Activated T-cell treated with anti-CD3 and anti-CD28 coated beads, Interleukin-2, amount 50 U/mL, for 1 hour (primary cell): Measurements from ENCODE around the gene SPEF1.
"Not testable (repeated sequence)": the region's sequence is repeated elsewhere in the genome, so short reads cannot be mapped to it uniquely, and the experiment has no call there.

Experiments used
- DNase-seq: peaks from one replicate; pipeline ENCODE4 v3.0.0-alpha.2; 2020

Gene SPEF1

DNA sequence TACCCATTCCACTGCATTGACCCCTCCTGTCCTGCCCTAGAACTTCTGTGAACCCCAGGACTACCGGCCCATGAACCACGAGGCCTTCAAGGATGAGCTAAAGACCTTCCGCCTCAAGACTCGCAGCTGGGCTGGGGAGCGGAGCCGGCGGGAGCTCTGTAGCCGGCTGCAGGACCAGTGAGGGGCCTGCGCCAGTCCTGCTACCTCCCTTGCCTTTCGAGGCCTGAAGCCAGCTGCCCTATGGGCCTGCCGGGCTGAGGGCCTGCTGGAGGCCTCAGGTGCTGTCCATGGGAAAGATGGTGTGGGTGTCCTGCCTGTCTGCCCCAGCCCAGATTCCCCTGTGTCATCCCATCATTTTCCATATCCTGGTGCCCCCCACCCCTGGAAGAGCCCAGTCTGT is 23.5 kb upstream of the SPEF1 start:
- DNase-seq: no peak

DNA sequence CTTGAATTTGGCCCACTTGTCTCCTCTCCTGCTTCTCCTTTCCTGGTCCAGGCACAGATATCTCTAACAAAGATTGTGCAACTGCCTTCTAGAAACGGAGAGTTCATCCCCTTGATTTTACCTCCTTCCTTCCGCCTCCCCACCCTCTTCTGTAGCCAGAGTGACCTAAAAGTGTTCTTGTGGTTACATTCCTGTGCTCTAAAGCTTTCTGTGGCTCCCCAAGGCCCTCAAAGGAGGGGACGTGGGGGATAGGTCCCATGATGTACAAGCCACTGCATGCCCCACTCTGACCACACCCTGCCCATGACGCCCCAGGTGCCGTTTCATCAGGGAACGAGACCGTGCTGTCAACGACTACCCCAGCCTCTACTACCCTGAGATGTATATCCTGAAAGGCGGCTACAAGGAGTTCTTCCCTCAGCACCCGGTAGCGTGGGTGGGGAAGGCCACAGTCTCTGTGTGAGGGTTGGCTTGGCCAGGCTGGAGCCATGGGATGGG is 23.1 kb upstream of the SPEF1 start:
- no peak for DNase-seq

DNA sequence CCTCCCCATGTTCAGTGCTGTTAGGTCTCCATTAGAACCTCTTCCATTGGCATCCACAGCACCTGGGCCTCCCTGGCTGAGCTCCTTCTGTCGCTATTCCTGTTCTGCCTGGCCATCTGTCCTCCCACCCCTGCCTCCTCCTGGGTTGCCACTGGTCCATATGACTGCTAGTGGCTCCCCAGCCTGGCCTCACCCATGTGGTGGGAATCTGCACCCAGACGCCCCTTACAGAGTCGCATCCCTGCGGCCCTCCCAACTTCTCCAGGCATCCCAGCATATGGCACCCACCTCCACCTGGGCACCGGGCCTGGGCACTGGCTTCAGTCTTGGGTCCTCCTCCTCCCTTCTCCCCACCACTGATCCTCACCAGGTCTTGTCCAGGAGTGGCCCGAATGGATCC is 22.6 kb upstream of the SPEF1 start:
- no peak for DNase-seq

DNA sequence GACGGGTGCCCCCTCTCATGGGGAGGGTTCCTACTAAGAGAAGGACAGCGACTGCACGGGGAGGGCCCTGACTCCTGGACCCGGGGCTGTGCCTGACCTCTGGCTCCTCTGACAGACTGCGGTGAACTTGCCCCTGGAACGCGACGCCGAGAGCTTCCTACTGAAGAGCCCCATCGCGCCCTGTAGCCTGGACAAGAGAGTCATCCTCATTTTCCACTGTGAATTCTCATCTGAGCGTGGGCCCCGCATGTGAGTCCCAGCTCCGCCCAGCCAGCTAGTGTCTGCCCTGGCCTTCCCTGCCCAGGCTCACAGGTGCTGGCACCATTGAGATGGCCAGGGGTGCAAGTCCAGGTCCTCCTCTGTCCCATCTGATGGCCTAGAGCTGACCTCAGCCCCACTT is 22.0 kb upstream of the SPEF1 start:
- DNase-seq: no peak

DNA sequence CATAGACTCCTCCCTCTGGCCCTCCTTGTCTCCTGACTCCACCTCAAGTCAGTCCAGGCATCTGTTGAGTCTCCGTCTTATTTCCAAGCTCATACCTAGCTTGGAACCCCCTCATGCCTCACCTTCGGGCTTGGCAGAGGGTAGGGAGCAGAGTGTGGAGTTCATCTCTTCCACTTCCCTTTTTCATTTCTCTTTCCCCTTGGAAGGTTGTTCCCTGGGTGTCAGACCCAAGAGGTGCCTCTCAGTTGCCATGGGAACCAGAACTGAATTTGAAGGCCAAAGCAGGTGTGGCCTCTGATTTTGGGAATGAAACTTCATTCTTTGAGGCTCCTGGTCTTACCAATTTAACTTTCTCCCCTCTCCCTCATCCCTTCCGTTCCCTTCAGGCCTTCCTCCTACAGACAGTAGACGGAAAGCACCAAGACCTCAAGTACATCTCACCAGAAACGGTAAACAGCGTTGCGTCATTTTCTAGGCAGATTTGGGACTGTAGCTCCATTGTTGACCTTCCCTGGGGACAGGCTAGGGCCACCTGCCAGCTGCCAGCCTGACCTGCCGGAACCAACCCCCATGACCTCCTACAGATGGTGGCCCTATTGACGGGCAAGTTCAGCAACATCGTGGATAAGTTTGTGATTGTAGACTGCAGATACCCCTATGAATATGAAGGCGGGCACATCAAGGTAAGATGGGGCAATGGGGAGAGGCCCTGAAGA is 21.4 kb upstream of the SPEF1 start:
- no peak for DNase-seq

DNA sequence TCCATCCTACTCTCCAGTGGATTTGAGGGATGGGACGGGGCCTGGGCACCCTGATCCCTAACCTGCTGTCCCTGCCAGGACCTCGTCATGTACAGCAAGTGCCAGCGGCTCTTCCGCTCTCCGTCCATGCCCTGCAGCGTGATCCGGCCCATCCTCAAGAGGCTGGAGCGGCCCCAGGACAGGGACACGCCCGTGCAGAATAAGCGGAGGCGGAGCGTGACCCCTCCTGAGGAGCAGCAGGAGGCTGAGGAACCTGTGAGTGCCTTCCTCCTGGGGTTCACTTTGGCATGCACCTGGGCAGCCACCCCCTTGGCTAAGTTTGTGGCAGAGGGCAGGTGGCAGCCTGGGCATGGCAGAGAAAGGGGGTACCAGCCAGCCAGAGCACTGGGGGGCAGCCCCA is 20.6 kb upstream of the SPEF1 start:
- DNase-seq: no peak

DNA sequence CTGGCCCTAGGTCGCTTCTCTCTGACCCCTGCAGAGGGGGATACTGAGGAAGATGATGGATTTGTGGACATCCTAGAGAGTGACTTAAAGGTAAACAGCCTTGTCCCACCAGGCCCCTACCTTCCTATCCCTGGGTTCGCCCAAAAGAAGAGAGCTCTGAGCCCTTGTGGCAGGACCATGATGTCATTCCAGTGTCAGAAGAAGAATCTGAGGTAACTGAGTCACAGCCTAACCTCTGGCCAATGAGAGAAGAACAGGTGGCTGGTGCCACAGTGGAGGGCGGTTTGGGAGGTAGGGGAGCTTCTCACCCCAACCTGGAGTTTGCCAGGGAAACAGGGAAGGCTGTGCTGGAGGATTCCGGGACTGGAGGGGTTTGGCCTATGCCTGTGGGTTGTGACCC is 20.1 kb upstream of the SPEF1 start:
- DNase-seq: no peak

DNA sequence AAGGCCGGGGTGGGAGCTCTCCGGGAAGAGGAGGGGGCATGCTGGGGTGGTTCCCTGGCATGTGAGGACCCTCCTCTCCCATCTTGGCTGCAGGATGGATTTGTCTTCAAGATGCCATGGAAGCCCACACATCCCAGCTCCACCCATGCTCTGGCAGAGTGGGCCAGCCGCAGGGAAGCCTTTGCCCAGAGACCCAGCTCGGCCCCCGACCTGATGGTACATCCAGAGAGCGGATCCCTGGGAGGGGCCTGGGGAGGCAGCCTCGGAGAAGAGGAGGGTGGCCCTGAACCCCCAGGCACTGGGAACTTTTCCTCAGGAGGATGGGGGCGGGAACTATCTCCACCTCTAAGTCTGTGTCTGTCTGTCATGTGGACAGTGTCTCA is 19.6 kb upstream of the SPEF1 start:
- DNase-seq: no peak

DNA sequence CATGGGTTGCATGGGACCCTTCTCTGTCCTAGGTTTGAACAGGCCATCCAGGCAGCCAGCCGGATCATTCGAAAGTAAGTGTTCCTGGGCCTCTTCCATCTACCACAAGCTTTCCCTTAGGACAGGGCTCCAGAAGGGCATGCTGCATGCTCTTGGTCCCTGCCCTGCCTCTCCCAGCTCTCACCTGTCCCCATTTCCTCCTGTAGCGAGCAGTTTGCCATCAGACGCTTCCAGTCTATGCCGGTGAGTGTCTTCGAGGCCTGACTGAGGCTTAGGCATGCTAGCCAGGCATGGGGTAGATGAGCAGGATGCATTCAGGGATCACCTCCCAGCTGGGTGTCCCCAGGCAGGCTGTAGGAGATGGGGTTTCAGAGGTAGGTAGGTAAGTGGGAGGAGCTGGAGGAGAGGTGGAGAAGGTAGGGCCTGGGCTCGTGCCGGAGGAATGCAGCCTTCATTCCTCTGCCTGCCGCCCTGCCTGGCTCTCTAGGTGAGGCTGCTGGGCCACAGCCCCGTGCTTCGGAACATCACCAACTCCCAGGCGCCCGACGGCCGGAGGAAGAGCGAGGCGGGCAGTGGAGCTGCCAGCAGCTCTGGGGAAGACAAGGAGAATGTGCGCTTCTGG is 19.1 kb upstream of the SPEF1 start:
- no peak for DNase-seq

DNA sequence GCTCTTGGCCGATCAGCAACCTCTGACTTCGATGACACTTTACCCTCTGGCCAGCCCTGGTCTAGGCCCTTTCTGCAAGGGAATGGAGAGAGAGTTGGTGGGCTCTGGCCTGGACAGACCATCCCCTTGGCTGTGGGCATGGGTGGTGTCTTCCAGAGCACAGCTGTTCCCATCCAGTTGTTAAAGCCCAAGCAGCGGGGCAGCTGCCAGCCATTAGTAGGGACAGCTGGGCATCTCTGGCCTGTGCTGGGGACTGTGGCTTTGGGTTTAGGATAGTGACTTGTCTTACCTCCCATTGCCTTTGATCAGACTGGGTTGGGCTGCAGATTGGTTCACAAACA is 17.6 kb upstream of the SPEF1 start:
- no peak for DNase-seq

DNA sequence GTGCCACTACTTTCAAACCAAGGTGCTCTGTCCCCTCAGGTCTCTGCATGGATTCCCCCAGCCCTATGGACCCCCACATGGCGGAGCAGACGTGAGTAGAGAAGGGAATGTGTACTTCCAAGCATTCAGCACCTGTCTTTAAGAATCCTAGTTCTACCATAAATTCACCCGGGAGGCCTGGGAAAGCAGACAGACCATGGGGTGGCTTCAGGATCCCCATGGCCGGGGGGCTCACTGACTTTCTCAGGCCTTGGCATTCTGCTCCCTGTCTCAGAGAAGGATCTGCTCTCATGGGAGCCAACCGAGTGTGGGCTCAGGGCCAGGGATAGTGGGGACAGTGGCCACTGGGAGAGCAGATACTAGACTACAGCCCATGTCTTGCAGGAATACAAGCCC is 17.1 kb upstream of the SPEF1 start:
- DNase-seq: no peak

DNA sequence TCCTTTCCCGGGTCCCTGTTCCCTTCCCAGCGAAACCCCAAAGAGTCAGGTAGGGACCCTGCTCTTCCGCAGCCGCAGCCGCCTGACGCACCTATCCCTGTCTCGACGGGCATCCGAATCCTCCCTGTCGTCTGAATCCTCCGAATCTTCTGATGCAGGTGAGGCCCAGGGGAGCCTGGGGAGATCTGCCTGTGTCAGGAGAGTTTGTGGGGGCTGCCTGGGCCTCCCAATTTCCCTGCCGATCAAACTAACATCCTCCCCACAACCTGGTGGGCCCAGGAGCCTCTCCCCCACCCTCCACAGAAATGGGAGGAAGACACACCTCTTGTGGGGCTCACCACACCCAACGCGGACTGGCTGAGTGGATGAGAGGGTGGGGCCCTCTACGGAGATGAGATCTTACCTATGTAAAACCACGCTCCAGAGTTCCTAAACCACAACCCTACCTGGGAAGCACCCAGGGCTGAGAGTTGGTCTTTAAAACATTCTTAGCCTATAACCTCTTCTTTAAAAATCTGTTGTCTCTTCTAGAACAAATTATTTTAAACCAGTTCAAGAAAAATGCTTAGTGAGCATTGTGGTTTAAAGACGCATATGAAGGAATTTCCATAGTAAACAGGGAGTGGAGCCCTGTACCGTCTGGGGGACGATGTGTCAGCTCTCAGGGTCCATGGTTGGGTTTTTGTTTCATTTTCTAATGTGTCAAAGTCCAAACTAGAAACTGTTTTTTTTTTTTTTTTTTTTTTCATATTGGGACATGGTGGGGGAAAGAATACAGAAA is 16.5 kb upstream of the SPEF1 start:
- DNase-seq: no peak

DNA sequence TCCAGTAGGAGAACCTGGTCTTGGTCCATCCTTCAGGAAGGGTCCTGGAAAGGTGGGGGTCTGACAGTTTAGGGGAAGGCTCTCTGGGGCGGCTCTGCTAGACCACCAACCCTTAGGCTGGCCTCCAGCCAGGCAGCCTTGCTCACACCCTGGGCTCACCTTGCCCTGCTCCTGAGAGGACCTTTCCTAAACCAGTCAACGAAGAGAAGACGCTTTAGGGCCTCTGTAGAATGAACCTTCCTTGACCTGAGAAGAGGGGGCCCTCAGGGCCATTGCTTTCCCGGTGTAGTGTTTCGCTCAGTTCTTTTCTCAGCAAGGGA is 15.9 kb upstream of the SPEF1 start:
- no peak for DNase-seq

DNA sequence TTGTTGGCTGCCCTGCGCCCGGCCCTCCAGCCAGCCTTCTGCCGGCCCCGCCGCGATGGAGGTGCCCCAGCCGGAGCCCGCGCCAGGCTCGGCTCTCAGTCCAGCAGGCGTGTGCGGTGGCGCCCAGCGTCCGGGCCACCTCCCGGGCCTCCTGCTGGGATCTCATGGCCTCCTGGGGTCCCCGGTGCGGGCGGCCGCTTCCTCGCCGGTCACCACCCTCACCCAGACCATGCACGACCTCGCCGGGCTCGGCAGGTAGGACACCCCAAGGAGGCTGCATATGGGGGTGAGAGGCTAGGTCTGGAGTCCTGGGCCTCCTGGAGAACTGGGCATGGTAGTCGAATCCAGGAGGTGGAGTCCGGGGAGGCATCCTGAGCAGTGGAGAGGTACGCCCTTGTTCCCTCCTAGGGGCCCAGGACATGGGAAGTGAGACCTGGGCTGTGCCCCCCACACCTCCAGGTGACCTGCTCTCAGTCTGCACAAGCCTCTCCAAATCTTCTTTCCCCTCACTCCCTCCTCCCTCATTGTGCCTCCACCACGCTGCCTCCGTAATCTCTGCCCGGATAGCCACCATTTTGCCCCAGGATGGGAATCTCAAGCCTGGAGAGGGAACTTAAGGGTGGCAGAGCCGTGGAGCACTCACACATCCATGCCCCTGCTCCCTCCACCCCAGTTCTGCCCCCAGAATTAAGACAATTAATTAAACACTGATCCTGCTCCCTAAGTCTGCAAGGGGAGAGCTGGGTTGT is 15.4 kb upstream of the SPEF1 start:
- DNase-seq: no peak

DNA sequence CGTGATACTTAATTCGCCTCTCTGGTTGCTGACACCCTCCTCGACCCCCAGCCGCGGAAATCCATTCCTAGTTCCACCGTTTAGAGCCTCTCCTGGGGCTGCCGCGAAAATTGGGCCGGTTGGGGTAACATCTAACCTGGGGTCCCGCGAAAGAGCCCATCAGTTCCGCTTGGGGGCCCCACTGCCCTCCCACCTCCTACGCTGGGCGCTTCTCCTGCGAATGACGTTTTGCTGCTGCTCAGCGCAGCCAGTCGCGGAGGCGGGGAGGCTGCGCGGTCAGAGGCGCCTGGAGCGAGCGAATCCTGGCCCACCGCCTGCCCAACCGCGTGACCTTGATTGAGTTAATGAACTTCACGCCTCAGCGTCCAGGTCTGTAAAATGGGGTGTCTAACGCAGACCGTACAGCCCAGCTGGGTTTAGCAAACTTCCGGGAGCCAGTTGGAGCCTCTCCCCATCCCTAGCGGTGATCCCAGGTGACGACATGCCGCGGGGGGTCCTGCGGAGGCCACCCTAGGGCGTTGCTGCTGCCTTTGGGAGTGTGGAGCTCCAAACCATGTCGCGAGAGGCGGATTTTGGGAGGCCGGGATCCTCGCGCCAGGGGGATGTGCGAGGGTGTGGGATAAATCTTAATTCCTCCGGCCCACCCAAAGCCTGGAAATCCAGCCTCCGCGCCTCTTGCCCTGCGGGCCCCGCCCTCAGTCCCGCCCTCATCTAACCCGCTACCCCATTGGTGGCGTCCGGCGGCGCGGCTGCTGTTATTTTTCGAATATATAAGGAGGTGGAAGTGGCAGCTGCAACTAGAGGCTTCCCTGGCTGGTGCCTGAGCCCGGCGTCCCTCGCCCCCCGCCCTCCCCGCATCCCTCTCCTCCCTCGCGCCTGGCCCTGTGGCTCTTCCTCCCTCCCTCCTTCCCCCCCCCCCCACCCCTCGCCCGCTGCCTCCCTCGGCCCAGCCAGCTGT is 14.5 kb upstream of the SPEF1 start, which contains the start of gene CDC25B:
TSS of gene CDC25B (plus strand) at position 800 of the 958 bp plus-strand sequence. CDS start 222 bp downstream, outside the sequence.
- DNase-seq: peak; percentile 90

DNA sequence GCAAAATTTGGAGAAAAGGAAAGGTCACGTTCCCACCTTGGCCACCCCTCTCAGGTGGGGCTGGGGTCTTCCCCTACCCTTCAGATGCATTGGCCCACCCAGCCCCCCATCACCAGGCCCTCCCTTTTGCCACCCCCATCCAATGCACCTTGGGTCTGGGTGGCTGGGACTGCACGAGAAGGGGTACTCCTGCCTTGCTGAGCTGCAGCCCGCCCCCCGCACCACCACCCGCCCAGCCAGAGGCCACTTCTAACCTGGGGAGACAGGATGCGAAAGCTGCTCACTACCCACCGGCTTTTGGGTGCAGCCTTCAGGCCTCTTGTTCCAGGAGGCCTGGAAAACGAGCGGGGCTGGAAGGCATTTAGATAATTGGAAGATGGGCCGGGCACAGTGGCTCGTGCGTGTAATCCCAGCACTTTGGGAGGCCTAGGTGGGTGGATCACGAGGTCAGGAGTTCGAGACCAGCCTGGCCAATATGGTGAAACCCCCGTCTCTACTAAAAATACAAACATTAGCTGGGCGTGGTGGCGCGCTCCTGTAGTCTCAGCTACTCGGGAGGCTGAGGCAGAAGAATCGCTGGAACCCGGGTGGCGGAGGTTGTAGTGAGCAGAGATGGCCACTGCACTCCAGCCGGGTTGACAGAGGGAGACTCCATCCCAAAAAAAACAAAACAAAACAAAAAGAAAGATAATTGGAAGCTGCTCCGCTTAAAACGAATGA is 13.6 kb upstream of the SPEF1 start:
- DNase-seq: no peak

DNA sequence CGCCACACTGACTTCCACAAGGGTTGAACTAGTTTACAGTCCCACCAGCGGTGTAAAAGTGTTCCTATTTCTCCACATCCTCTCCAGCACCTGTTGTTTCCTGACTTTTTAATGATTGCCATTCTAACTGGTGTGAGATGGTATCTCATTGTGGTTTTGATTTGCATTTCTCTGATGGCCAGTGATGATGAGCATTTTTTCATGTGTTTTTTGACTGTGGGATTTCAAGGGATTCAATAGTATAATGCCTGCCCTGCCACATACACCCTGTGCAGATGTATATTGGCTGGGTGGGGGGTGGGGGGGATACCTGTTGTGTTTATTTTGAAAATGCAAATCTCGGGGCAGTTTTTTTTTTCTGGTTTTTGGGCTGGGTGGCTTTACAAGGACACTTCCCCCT is 12.9 kb upstream of the SPEF1 start:
- not testable (repeated sequence) for DNase-seq

DNA sequence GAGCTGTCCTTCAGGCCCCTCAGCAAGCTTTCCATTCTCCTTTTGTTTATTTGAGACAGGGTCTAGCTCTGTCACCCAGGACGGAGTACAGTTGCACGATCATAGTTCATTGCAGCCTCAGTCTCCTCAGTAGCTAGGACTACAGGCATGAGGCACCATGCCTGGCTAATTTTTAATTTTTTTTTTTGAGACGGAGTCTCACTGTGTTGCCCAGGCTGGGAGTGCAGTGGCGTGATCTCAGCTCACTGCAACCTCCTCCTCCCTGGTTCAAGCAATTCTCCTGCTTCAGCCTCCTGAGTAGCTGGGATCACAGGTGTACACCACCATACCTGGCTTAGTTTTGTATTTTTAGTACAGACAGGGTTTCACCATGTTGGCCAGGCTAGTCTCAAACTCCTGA is 8.0 kb upstream of the SPEF1 start:
- DNase-seq: not testable (repeated sequence)

DNA sequence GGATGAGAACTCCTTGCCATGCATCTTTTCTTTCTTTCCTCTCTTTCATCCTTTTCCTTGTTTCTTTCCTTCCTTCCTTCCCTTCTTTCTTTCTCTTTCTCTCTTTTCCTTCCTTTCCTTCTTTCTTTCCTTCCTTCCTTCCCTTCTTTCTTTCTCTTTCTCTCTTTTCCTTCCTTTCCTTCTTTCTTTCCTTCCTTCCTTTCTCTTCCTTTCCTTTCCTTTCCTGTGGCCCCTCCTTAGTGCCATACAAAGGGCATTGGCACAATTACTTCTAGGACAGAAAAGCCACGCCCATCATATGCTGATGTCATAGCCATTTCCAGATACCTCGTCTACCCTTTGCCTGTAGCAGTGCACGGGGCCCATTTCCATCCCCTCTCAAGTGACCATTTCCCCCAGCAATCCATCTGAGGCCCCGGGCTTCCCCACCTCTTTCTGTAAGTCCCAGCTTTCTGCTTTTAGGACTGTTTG is 7.5 kb upstream of the SPEF1 start:
- DNase-seq: no peak

DNA sequence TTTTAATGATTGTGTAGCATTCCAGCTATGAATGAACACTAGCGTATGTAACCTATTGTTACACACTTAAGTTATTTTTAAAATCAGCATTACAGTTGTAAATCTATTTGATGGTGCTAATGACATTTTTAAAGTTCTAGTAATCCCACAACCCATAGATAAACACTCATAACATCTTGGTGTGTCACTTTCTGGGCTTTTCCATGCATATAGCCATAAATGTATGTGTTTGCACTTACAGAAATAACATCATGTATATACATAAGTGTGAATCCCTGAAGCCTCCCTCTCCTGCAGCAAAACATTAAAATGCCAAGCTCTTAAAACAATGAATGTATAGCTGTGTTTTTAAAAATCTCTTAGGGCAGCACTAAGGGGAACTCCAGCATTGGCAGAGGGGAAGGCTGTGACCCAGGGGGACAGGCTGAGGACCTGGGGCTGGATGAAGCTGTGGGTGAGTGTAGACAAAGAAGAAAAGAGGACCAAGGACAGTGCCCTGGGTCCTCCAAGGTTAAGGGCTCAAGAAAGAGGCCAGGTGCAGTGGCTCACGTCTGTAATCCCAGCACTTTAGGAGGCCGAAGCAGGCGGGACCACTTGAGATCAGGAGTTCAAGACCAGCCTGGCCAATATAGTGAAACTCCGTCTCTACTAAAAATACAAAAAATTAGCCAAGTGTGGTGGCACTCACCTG is 6.2 kb upstream of the SPEF1 start:
- DNase-seq: no peak
